Activated CD4-positive, alpha-beta T cell treated with anti-CD3 and anti-CD28 coated beads, Interleukin-2, amount 50 U/mL, for 1 hour (primary cell): Measurements from ENCODE around the gene ADAMTS18.

Experiments used
- DNase-seq: peaks from one replicate; pipeline ENCODE4 v3.0.0-alpha.2; 2020

Gene ADAMTS18

DNA sequence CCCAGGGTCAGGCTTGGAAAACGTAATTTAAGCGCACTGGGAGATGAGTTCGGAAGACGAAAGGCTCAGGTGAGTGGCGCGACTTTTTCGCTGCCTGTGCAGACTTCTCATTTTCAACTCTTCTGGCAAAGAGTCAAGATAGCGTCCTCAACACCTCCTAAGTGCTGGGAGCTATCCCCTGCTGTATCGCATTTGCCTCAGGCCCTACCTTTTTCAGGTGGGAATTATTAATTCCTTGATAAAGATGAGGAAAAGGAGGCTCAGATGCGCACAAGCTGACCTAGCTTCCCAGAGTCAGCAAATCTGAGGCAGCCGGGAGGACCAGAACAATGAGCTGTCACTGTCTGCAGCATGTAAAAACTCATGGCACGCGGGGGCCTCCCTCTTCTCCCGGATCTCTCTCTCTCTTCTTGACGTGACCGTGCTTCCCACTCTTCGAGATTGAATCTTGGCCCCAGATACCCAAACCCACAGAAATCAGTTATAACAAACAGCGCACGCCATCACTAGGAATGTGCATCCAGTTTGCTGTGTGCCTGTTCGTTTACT, 512 bp upstream of the ADAMTS18 start:
- no peak for DNase-seq

DNA sequence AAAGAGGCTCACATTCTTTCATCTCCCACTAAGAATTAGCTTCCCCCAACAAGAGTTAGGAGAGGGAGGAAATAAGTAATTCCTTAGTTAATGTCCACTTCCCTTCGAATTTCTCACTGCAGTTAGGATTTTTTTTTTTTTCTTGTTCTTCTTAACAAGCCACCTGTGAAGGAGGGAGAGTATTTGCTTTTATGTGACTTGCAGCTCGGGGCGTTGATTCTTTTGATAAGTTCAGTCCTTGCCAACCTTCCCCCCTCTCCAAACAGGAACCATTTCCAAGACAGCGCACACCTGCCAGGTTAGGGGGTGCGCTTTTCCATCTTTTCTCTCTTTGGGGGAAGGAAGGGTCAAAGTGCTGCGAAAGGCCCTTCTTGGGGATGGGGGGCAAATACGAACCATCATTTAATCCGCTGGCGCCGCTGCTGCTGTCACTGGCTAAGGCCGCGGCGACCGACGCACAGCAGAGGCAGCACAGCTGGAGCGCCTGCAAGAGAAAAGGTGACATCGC, 758 bp downstream of the ADAMTS18 start:
- DNase-seq = no peak

DNA sequence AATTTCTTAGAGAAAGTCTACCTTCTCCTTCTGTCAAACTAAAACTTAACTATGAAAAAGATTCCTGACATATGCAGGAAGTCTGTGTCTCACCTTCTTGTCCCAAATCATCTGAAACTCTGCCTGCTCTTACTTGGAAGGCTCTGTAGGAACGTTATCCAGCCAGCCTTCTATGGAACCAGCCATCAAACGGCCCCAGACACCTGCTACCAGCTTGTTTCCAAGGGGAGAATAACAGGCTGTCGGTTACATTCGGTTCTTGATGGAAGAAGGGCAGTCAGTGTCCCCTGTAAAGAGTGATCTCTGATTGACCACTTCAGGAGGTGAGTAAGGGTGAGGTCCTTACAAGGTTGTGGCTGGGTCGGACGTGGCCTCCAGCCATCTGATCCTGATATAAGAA, 1.7 kb downstream of the ADAMTS18 start:
- DNase-seq = no peak

DNA sequence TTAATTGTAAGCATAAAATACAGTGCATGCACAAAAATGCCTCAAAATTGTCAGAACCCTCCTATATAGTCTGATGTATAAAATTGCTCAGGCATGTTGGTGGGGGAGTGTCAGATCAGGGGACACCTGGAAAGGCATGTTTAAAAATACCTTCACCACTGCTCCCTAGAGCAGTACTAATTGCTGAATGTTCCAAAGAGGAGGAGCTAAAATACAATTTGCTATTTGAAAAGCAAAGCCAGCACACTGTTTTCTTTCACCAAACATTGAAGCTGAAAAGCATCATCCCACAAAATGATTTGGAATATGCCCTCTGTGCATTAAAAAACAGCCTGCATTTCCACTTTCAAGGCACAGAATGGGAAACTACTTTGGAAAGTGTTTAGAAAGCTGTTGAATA, 2.6 kb downstream of the ADAMTS18 start:
- DNase-seq = no peak

DNA sequence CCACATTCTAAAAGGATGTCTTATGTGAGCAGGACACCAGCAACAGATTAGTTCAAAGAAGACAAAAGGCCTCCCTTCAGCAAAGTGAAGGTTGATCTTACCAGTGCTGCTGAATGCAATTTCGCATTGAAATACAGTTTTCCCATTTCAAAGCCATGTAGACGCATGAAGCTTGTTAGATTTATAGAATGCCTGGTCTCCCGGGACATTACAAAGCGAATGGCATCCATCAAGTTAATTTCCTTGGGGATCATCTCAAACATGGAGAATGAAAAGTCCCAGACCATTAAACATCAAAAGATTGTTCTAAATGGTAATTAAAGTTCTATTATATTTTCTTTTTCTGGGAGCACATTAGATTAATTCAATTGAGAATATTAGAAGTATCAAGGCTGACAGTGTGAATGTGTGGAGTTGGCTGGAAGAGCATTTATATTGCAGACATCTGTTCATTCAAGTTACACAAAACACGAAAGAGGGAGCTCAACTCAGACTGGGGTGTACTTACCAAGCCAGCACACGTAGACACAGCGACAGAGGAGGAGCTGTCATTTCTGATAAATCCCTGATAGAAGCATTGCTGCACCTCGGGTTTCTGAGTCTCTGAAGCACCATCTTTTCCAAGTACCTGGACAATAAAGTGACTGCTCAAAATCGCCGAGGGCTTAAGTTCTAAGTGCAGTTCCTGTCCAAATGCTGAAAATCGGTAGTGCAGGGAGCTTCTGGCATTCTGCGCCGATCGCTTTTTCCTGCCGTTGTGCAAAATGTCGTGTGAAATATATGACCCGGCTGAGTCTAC, 3.8 kb downstream of the ADAMTS18 start:
- DNase-seq = no peak

DNA sequence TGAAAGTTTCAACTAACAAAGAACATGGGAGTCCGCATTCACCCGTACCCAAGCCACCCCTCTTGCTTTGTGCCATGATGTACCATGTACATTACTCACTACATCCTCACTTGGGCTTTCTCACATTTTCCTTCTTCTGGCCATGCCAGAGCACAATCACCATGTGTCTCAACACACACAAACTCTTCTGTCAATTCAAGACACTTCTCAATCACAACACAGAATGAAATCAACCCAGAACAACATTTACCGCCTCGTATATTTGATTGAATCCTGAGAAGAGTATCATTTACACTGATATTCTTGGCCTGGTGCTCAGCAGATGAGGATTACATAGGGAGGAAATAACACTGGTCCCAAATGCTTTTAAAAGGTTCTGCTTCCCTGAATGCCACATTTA, 4.5 kb downstream of the ADAMTS18 start:
- no peak for DNase-seq

DNA sequence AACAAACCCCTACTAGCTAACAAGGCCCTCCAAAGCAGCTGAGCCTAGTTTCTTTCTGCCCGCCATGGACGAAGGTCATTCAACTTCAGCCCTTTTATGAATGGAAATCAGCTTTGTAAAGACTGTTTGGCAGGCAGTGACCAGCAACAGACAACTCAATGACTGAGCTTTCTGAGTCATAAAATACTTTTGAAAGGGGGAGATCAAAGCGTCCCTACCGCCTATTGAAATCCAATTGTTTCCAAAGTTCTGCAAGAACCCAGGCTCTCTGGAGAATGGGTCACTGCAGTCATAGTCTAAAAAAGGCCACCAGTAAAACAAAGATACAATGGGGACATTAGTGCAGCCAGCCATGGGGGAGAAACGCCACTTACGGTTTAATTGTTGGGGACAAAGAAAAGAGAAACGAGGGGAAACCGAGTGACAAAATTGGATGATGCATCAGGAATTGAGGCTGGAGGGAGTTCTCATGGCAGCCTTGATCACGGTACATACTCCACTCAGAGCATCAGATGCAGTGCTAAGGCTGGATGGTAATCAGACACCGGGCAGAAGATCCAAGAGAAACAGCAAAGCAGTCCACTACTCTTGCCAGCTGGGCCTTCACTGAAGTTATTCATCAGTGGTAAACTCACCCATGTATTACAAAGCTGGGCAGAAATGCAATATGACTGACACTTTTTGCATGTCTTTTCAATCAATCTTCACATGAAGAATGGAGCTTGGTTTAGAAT, 9.8 kb downstream of the ADAMTS18 start:
- no peak for DNase-seq

DNA sequence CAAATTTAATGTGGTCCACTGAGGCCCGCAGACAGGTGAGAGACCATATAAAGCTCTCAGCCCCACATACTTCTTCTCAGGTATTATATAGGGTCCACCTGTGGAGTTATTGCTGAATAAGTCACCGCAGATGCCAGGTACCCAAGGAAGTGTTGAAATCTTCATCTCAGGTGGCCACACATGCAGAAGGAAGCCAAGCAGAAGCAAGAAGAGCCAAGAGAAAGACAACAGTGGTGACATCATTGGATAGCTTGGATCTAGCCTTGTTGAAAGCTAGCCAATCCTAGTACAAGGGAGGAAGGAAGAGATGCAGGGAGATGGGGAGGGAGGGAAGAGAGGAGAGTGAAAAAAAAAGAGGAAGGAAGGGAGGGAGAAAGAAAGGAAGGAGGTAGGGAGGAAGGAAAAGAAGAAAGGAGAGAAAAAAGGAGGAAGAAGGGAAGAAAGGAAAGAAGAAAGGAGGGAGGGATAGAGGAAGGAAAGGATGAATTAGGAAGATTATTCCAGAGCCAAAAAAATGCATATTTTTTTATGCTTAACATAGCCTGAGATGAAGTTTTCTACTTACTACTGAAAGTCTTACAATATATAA, 12.5 kb downstream of the ADAMTS18 start:
- no peak for DNase-seq

DNA sequence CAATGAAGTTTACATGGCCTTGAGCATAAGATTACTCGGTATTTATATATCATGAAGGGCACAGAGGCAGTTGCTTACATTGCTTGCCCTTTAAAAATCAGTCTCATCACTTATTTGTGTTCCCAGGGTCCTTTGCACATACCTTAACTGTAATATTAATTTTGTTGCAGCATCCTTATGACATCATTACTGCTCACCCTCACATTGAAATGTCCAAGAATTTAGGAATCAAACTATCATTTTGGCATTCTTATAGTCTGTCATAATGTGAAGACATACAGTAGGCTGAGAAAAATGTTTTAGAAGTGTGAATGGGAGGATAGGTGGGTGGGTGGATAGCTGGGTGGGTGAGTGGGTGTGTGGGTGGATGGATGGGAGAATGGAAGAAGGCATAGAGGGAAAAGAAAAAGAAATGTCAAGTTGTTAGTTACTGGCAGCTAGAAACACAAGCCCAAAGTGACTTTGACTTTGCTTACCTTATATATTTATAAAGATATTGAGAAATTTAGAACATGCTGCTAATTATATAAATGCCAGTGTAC, 17.8 kb downstream of the ADAMTS18 start:
- DNase-seq = no peak

DNA sequence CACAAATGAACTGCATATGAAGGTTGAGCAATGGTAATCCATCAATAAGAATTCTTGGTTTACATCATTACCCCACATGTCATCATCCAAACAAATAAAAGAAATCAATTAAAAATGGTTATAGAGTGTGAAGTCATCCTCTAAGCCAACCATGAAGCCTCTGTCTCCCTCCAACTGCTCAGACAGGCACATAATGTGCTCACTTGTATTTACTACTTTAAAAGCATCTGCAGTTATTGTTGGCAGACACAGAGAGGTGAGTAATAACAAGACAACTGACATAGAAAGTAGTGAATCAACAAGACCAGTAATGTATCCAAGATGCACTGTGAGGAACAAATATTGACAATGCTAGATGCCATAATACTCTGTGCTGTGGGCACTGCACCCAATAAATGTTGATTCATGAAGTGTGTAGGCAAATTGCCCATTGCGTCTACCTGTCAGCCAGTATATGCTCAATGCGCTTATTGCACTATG, 20.0 kb downstream of the ADAMTS18 start:
- DNase-seq = no peak

DNA sequence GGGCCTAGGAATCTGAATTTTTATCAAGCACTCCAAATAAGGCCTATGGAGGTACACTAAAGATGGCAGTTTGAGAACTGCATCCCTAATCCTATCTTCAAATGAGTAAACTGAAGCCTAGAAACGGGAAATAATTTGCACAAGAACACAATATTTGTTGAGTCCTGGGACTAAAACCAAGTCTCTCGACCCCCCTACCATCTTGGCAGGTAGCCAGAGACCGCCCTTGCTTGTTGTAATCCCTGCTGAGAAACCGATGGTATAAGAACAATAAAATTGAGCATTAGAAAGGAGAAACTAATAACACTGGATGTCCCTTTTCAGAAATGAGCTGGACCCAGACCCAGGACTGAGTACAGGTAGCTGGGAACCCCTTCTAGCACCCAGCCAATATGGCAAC, 24.4 kb downstream of the ADAMTS18 start:
- DNase-seq = no peak

DNA sequence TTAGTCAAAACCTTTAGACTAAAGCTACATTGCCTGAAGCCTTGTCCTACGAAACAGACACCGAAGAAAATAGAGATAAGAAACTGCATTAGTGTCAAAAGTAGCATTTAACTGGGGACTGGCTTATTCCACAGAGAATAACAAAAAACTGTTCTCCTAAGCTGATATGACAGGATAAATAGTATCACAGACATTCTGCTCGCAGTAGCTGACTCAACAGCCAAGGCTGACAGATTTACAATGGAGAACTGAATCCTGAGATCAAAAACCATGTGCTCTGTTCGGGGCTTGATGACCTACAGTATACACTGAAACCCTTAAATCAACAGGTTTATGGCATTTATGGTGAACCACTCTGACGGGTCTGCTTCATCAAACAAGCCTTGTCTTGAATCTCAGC, 25.5 kb downstream of the ADAMTS18 start:
- DNase-seq = no peak

DNA sequence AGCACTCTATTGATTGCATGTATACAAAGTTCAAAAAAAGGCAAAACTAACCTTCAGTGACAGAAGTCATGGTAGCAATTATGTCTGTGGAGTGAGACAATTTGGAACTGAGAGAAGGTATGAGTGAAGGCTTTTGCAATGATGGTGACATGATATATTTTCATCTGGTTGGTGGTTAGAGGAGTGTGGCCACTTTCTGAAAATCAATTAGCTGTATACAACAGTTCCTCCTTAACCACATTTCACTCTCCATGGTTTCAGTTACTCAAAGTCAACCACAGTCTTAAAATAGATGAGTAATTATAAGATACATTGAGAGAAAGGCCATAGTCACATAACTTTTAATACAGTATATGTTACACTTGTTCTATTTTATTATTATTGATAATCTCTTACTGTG, 26.2 kb downstream of the ADAMTS18 start:
- DNase-seq = no peak

DNA sequence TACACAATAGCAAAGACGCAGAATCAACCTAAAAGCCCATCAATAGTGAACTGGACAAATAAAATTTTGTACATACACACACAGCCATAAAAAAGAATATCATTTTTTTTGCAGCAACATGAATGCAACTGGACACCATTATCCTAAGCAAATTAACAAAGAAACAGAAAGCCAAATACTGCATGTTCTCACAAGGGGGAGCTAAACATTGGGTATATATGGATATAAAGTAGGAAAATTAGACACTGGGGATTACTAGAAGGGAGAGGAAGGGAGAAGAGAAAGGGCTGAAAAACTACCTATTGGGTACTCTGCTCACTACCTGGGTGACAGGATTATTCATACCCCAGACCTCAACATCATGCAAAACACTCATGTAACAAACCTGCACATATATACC, 28.2 kb downstream of the ADAMTS18 start:
- no peak for DNase-seq

DNA sequence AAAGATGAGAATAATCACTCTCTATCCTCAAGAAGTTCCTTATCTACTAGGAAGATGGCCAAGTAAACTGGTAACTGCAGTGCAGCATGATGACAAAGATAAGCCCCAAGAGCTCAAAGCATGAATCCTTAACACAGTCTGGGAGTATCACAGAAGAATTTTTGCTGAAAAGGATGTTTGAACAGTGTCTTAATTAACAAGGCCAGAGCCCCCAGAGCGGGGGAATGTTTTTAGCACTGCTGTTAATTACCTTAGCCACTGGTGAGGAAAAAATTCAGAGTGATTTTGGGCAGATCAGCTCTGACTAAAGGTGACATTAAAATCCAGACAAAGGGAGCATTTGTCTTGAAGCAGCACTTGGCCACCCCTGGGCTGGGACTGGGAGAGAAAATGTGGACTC, 30.1 kb downstream of the ADAMTS18 start:
- no peak for DNase-seq

DNA sequence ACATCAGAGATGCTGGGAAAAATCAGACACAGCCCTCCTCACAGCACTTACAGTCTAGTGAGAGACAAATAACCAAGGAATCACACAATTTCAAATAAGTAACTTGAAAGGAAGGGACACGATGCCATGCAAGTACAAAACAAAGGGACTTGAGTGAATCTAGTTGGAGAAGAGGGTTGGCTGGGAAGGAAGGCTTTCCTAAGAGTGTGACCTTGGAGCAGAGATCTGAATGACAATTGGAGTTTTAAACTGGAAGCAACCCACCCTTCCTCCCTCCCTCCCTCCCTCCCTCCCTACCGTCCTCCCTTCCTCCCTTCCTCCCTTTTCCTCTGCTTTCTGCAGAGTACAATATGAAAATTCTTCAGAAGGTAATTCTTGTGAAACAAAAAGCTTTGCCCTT, 31.1 kb downstream of the ADAMTS18 start:
- no peak for DNase-seq

DNA sequence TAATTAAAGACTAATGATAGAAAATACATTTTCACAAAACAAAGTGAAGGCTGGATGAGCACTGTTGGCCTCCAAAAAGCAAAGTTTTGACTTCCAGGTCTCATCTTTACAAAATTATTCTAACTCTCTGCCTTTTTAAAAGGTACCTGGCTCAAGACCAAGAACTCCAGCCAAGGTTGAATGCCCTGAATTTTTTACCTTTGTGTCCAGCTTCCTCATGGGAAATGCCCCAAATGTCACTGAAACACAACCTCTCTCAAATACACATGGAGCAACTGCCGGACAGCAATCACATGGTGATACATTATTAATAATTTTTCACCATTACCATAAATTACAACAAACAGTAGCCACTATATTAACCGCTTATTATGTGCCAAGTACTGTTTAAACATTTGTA, 32.2 kb downstream of the ADAMTS18 start:
- no peak for DNase-seq

DNA sequence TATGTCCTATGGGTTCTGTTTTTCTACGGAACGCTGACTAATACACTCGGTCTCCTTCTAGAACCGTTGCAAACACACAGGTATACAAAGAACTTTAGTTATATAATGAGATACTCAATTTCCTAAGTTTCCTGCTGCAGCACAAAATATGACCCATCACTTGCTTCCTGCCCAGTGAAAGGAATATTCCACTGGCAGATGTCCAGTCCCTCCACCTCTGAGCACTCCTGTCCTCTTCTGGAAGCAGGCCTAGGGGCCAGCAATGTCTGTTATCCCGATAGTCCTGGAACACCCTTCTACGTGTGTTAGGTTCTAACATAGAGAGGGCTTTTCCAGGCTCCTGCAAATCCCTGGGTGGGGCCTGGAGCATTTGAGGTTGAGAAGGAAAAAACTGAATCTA, 32.7 kb downstream of the ADAMTS18 start:
- DNase-seq = no peak

DNA sequence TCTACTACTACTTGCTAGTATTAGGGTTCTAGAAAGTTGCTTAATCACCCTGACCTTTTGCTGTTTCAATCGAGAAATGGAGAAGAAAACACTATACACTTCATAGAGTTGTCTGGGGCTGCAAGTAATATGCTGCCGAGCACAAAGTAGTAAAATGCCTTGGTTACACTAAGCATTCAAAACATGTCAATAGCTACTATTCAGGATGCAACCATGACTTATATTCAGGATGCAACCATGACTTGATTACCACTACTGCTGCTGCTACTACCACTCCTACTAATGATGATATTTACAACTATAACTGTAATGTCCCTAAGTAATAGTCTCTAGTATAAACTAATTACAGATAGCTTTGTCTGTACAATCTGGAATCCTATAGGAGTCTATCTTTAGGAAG, 35.3 kb downstream of the ADAMTS18 start:
- DNase-seq = no peak

DNA sequence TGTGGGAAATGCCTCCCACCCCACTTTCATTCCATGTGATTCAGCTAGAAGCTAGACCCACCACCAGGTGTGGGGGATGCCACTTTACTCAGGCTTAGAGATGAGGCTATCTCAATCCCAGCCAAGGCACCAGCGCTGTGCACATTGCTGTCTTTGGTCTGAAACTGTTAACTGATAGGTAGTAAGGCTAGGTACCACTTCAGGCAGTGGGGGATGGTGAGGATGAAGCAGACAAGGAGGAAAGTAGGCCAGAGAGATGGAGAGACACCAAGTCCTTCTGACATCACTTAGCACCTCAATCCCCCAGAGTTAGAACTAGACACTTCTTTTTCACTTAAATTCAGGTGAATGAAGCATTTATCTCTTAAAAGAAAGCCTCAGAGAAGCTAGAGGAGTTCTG, 35.8 kb downstream of the ADAMTS18 start:
- no peak for DNase-seq

DNA sequence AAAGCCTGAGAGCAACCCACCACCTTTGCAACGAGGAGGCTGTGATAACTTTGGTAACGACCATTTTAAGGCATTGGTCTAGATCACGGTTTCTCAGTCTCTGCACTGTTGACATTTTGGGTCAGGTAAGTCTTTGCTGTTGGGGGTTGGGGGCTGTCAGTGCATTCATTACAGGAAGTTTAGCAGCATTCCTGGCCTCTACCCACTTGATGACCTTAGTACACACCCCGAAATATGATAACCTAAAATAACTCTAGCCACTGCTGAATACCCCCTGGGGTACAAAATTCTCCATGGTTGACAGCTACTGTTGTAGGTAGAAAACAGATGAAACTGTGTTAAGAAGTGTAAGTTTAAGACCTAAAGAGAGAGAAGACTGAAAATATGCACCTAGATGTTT, 36.3 kb downstream of the ADAMTS18 start:
- no peak for DNase-seq

DNA sequence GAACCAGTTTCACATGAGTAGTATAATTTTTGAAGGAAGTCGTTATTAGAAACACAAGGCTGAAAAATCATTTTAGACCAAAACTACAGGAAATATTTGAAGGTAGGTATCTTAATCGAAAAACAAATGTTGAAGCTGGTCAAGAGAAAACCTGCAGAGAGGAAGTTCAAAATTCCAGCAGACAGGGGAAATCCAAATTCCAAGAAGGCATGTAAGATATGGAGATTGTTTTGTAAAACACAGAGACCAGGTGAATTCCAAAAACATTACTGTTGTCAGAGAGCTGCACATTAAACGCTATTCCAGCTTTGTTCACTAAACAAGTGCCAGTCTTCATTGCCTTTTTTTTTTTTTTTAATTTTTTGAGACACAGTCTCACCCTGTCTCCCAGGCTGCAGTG, 38.4 kb downstream of the ADAMTS18 start:
- DNase-seq = no peak

DNA sequence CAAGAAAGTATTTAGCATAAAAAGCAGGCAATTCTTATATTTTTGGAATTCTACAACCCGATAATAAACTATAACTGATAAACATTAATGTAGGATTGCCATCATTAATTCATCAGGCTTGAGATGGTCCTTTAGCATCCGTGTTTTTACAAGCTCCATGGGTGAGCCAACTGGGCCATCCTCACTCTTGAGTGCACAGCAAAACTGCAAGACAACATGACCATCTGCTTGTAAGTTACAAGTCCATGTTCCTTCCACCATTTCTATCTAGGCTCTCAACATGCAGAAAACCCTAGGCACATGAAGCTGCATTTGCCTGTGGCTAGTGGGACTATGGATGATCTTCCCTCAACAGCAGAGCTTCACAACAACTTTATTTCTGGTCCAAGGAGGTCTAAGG, 40.1 kb downstream of the ADAMTS18 start:
- no peak for DNase-seq
